Measurements from ENCODE around the gene NOS1AP. TPM values are rescaled to one million over a fixed set of nuclear protein-coding genes. Genes with fewer than 3 reads are reported as not detected.
A peak's percentile ranks its signal among the peaks of the same experiment; 100 is the strongest.

Gene NOS1AP
- total RNA-seq, 2 experiments from 2014 or later: not detected

DNA sequence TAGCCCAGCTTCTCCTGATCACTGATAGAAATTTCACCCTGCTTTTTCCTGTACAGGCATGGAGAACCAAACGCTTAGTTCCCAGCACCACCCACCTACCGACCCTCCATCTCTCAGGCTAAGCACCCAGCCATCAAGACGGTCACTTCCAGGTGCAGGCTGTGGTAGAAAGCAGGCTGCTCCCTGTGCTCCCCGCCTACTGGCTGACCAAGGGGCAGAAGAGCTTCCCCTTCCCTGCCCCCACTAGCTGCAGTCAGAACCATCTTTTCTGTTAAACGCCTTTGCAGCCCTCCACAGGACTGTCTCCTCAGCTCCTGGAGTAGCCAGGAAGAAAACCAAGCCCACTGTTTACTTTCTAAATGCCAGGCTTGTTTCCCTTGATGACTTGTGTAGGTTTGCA is 284.2 kb downstream of the NOS1AP start:
- H3K4me3 ChIP-seq (ENCODE audit: low read depth, low read length, poor library complexity, severe bottlenecking): no peak overlapping the region
- TF ChIP-seq EZH2phosphoT487 (IDR thresholded peaks at IDR 0.05; ENCODE audit: borderline replicate concordance, low read depth, low read length): no peak
- no peak for TF ChIP-seq CTCF (conservative IDR thresholded peaks at IDR 0.05; ENCODE audit: low read length)
- H3K4me1 ChIP-seq (ENCODE audit: insufficient read depth, low read length, poor library complexity, severe bottlenecking): no peaks in the 10 kb centered on the region
- H4K20me1 ChIP-seq (ENCODE audit: insufficient read depth, low read length): no peaks in the 10 kb centered on the region
- no TSS peak for BruUV-seq (replicated peaks)
- no peak overlapping the region for H3K27ac ChIP-seq (ENCODE audit: low read depth, low read length, poor library complexity, severe bottlenecking)
- H3K36me3 ChIP-seq (ENCODE audit: insufficient read depth, low read length): no peaks in the 10 kb centered on the region
- POLR2A ChIA-PET: no interaction called here
- H3K4me2 ChIP-seq (ENCODE audit: low read length): no peak overlapping the region
- H3K9me3 ChIP-seq (ENCODE audit: low read length): no peaks in the 10 kb centered on the region
- CTCF ChIA-PET (ENCODE audit: unreplicated experiment): no interaction called here
- DNase-seq (ENCODE audit: low spot score): no peak
- no peaks in the 10 kb centered on the region for H3K9me2 ChIP-seq (ENCODE audit: insufficient read depth, low read length)
- no peak overlapping the region for H2AFZ ChIP-seq (ENCODE audit: low read length)
- intact Hi-C loops (cut with micrococcal nuclease; ENCODE audit: unreplicated experiment): no loop called here
- H3K79me2 ChIP-seq (ENCODE audit: insufficient read depth, low read depth, low read length): no peaks in the 10 kb centered on the region

- intact Hi-C loops (cut with micrococcal nuclease; ENCODE audit: unreplicated experiment): no loop called here
- BruUV-seq (replicated peaks): no TSS peak
- Histone ChIP-seq H3K9me2 (ENCODE audit: insufficient read depth, low read length) (no peaks in the 10 kb centered on the region), H4K20me1 (ENCODE audit: insufficient read depth, low read length) (no peaks in the 10 kb centered on the region), H2AFZ (ENCODE audit: low read length) (no peak overlapping the region), H3K36me3 (ENCODE audit: insufficient read depth, low read length) (no peaks in the 10 kb centered on the region), H3K79me2 (ENCODE audit: insufficient read depth, low read depth, low read length) (no peaks in the 10 kb centered on the region), H3K4me2 (ENCODE audit: low read length) (no peak overlapping the region), H3K9me3 (ENCODE audit: low read length) (no peaks in the 10 kb centered on the region), H3K4me3 (ENCODE audit: low read depth, low read length, poor library complexity, severe bottlenecking) (no peak overlapping the region), H3K4me1 (ENCODE audit: insufficient read depth, low read length, poor library complexity, severe bottlenecking) (no peaks in the 10 kb centered on the region), H3K27ac (ENCODE audit: low read depth, low read length, poor library complexity, severe bottlenecking) (no peak overlapping the region)
- POLR2A ChIA-PET: interaction anchor here (0.5 kb wide), 1 partner anchor 490 kb away, joined by 3 read pairs; no protein-coding TSS in a partner anchor
- DNase-seq (ENCODE audit: low spot score): peak; percentile 36
- TF ChIP-seq CTCF (conservative IDR thresholded peaks at IDR 0.05; ENCODE audit: low read length): peak; percentile 72
- TF ChIP-seq EZH2phosphoT487 (IDR thresholded peaks at IDR 0.05; ENCODE audit: borderline replicate concordance, low read depth, low read length): no peak
- CTCF ChIA-PET (ENCODE audit: unreplicated experiment): no interaction called here
Measured at GRCh38 chr1:162357681-162358266, 288.3 kb downstream of the NOS1AP start.

GRCh38 chr1:162358928-162359327 is 289.4 kb downstream of the NOS1AP start:
- H3K9me3 ChIP-seq (ENCODE audit: low read length): no peaks in the 10 kb centered on the region
- CTCF ChIA-PET (ENCODE audit: unreplicated experiment): no interaction called here

More at GRCh38 chr1:162358928-162359327, 289.4 kb downstream of the NOS1AP start:
- intact Hi-C loops (cut with micrococcal nuclease; ENCODE audit: unreplicated experiment): no loop called here
- Histone ChIP-seq H3K4me1 (ENCODE audit: insufficient read depth, low read length, poor library complexity, severe bottlenecking) (no peaks in the 10 kb centered on the region), H2AFZ (ENCODE audit: low read length) (no peak overlapping the region), H3K27ac (ENCODE audit: low read depth, low read length, poor library complexity, severe bottlenecking) (no peak overlapping the region), H3K4me2 (ENCODE audit: low read length) (no peak overlapping the region), H3K36me3 (ENCODE audit: insufficient read depth, low read length) (no peaks in the 10 kb centered on the region), H4K20me1 (ENCODE audit: insufficient read depth, low read length) (no peaks in the 10 kb centered on the region), H3K79me2 (ENCODE audit: insufficient read depth, low read depth, low read length) (no peaks in the 10 kb centered on the region), H3K4me3 (ENCODE audit: low read depth, low read length, poor library complexity, severe bottlenecking) (no peak overlapping the region), H3K9me2 (ENCODE audit: insufficient read depth, low read length) (no peaks in the 10 kb centered on the region)
- no peak for TF ChIP-seq CTCF (conservative IDR thresholded peaks at IDR 0.05; ENCODE audit: low read length)
- no peak for TF ChIP-seq EZH2phosphoT487 (IDR thresholded peaks at IDR 0.05; ENCODE audit: borderline replicate concordance, low read depth, low read length)
- POLR2A ChIA-PET: no interaction called here
- BruUV-seq (replicated peaks): no TSS peak
- DNase-seq (ENCODE audit: low spot score): no peak

Measured in OCI-LY7 (cell line).